T-cell (primary cell): ENCODE results near the gene ROBO1. TPM values are rescaled to one million over a fixed set of nuclear protein-coding genes. Genes with fewer than 3 reads are reported as not detected.

Experiments used
- ATAC-seq, 4 experiments: fragments of 200-7000 bp in 3 of 4; fragments of 150-1000 bp in 1 of 4; cut with Tn5 transposase; replicated peaks in 1 of 4; 1 replicate in 3 of 4; 2 replicates in 1 of 4; pipeline ENCODE4 v1.10.0; 2021; ENCODE audit warnings: moderate library complexity in 3 of 4, mild to moderate bottlenecking in 2 of 4, moderate number of reproducible peaks in 1 of 4
- CTCF ChIA-PET, 2 donors: fragments of 300-600 bp; sonication (Branson Sonifier 250); formaldehyde crosslinking; loops; one replicate each; lab custom pipeline; 2022; ENCODE audit warnings: antibody characterized with exemption in 2 of 2; lab: Charles Lee
- POLR2A ChIA-PET, 2 donors: fragments of 300-600 bp; sonication (Branson Sonifier 250); formaldehyde crosslinking; loops; one replicate each; lab custom pipeline; 2022; ENCODE audit warnings: antibody characterized with exemption in 2 of 2; lab: Charles Lee
- DNase-seq, 35 experiments: peaks; one replicate each; pipeline versions ENCODE4 v3.0.0 to v3.0.0-alpha.2; 2013 to 2023
- H3K27ac ChIP-seq: one replicate; pipeline ENCODE4 v1.5.1; 2013; ENCODE audit warnings: low read length
- H3K27me3 ChIP-seq, 2 experiments: replicated peaks in 1 of 2; 1 replicate in 1 of 2; 2 replicates in 1 of 2; pipeline versions ENCODE4 v1.6.1 to v1.7.0; 2013; ENCODE audit warnings: low read length in 1 of 2, mixed read lengths in 1 of 2; ENCODE audit not compliant: control insufficient read depth in 2 of 2, insufficient read depth in 2 of 2; ENCODE audit errors: extremely low read depth in 1 of 2
- H3K36me3 ChIP-seq, 2 donors: 1 replicate in 1 of 2; 2 replicates in 1 of 2; pipeline versions ENCODE4 v1.6.1 to v1.7.0; 2013; ENCODE audit warnings: low read length in 1 of 2; ENCODE audit not compliant: control insufficient read depth in 2 of 2, insufficient read depth in 1 of 2; ENCODE audit errors: extremely low read depth in 1 of 2
- H3K4me1 ChIP-seq, 2 experiments: 1 replicate in 1 of 2; 2 replicates in 1 of 2; pipeline versions ENCODE4 v1.6.1 to v1.7.0; 2013; ENCODE audit warnings: low read length in 2 of 2, mixed read lengths in 1 of 2; ENCODE audit not compliant: insufficient read depth in 2 of 2, control insufficient read depth in 1 of 2; ENCODE audit errors: extremely low read depth in 1 of 2
- H3K4me3 ChIP-seq, 2 donors: 1 replicate in 1 of 2; 2 replicates in 1 of 2; pipeline versions ENCODE4 v1.5.1 to v1.7.0; 2013; ENCODE audit warnings: mild to moderate bottlenecking in 2 of 2, low read length in 1 of 2, moderate library complexity in 1 of 2; ENCODE audit not compliant: control insufficient read depth in 1 of 2; ENCODE audit errors: extremely low read depth in 1 of 2
- H3K9me3 ChIP-seq: 2 replicates; pipeline ENCODE4 v1.7.0; 2013
- H3K27ac Mint-ChIP-seq, 2 donors: one replicate each; pipeline ENCODE4 v1.8.0; 2020 to 2021; ENCODE audit warnings: mild to moderate bottlenecking in 2 of 2, mixed read lengths in 2 of 2
- H3K27me3 Mint-ChIP-seq, 2 donors: one replicate each; pipeline ENCODE4 v1.8.0; 2021 to 2022; ENCODE audit warnings: mixed read lengths in 2 of 2
- H3K36me3 Mint-ChIP-seq: one replicate; pipeline ENCODE4 v1.8.0; 2021; ENCODE audit warnings: mixed read lengths
- H3K4me1 Mint-ChIP-seq, 3 donors: one replicate each; pipeline ENCODE4 v1.8.0; 2020 to 2022; ENCODE audit warnings: mixed read lengths in 3 of 3, mild to moderate bottlenecking in 1 of 3
- H3K4me3 Mint-ChIP-seq, 3 donors: one replicate each; pipeline ENCODE4 v1.8.0; 2020 to 2022; ENCODE audit warnings: mild to moderate bottlenecking in 3 of 3, mixed read lengths in 3 of 3, moderate library complexity in 3 of 3
- H3K9me3 Mint-ChIP-seq, 3 donors: one replicate each; pipeline ENCODE4 v1.8.0; 2020 to 2022; ENCODE audit warnings: mixed read lengths in 3 of 3
- WGBS: methylation state at CpG from one replicate; pipeline ENCODE4 v1.1.5; 2013; ENCODE audit warnings: missing lambda C conversion rate; ENCODE audit not compliant: insufficient coverage; 5-methylcytosine and 5-hydroxymethylcytosine counted together
- total RNA-seq, 35 experiments: library from RNA in 6 of 35; stranded (reverse) in 6 of 35; fragments of 120-200 nt in 1 of 35; gene quantifications; one replicate each; pipeline versions ENCODE4 v1.2.1 to v1.2.4 and lab custom pipeline; 2013 to 2026

The ROBO1 gene
- total RNA-seq, 5 donors from 2014 or later (not counting 1 experiment from before 2014, with no cell fraction given), result 0.20 to 2.4 (median 1.7) TPM

GRCh38 chr3:79215286-79215685, 552.5 kb downstream of the ROBO1 start:
- Mint-ChIP-seq H3K27ac (no peak overlapping the region), H3K4me3 (no peak overlapping the region), H3K9me3 (peaks cover 0 to 7% (median 4%) of the 10 kb centered on the region in 3 donors), H3K4me1 (no peaks in the 10 kb centered on the region), H3K27me3 (no peaks in the 10 kb centered on the region), H3K36me3 (no peaks in the 10 kb centered on the region)
- ChIA-PET CTCF (interaction anchor here in 1 of 2 donors (0.7 kb wide), 1 partner anchor 27 kb away, joined by 3 read pairs; no protein-coding TSS in a partner anchor), POLR2A (no interaction called here)
- 58% methylated on average over 2 of the region's 4 CpGs for WGBS
- Histone ChIP-seq H3K36me3 (no peaks in the 10 kb centered on the region), H3K4me1 (no peaks in the 10 kb centered on the region), H3K27ac (no peak overlapping the region), H3K9me3 (no peaks in the 10 kb centered on the region), H3K27me3 (no peaks in the 10 kb centered on the region), H3K4me3 (no peak overlapping the region)
- no peak for DNase-seq
- ATAC-seq, result no peak

- Mint-ChIP-seq H3K36me3 (no peaks in the 10 kb centered on the region), H3K4me3 (no peak overlapping the region), H3K27ac (no peak overlapping the region), H3K4me1 (no peaks in the 10 kb centered on the region), H3K9me3 (peaks cover 9 to 20% (median 15%) of the 10 kb centered on the region in 3 donors), H3K27me3 (no peaks in the 10 kb centered on the region)
- ChIA-PET POLR2A (no interaction called here), CTCF (no interaction called here)
- no peaks in the 10 kb centered on the region for H3K9me3 ChIP-seq
- no peaks in the 10 kb centered on the region for H3K27me3 ChIP-seq
- no peak overlapping the region for H3K4me3 ChIP-seq
- no peaks in the 10 kb centered on the region for H3K4me1 ChIP-seq
- WGBS, result 79% methylated on average over 4 of the region's 12 CpGs
- no peak for DNase-seq
- no peak for ATAC-seq
- no peaks in the 10 kb centered on the region for H3K36me3 ChIP-seq
- H3K27ac ChIP-seq, result no peak overlapping the region
Measured at GRCh38 chr3:79211586-79212359, 556.0 kb downstream of the ROBO1 start.

GRCh38 chr3:79204351-79204750, 563.4 kb downstream of the ROBO1 start:
- no peaks in the 10 kb centered on the region for H3K4me1 Mint-ChIP-seq
- ATAC-seq (no peak), DNase-seq (no peak)
- CTCF ChIA-PET, result no interaction called here
- H3K27ac Mint-ChIP-seq, result no peak overlapping the region
- Histone ChIP-seq H3K36me3 (no peaks in the 10 kb centered on the region), H3K27ac (no peak overlapping the region), H3K9me3 (no peaks in the 10 kb centered on the region), H3K27me3 (no peaks in the 10 kb centered on the region), H3K4me1 (no peaks in the 10 kb centered on the region), H3K4me3 (no peak overlapping the region)
- WGBS, result no CpG with 5 or more reads among the region's 3 CpGs
- peaks cover 11 to 23% (median 16%) of the 10 kb centered on the region in 3 donors for H3K9me3 Mint-ChIP-seq
- no peaks in the 10 kb centered on the region for H3K36me3 Mint-ChIP-seq
- no peak overlapping the region for H3K4me3 Mint-ChIP-seq
- POLR2A ChIA-PET, result no interaction called here
- H3K27me3 Mint-ChIP-seq, result no peaks in the 10 kb centered on the region

- Mint-ChIP-seq H3K9me3 (peaks cover 11 to 22% (median 14%) of the 10 kb centered on the region in 3 donors), H3K4me1 (no peaks in the 10 kb centered on the region), H3K27ac (no peak overlapping the region), H3K36me3 (no peaks in the 10 kb centered on the region), H3K4me3 (no peak overlapping the region), H3K27me3 (no peaks in the 10 kb centered on the region)
- ChIA-PET POLR2A (no interaction called here), CTCF (no interaction called here)
- H3K27me3 ChIP-seq, result no peaks in the 10 kb centered on the region
- no peaks in the 10 kb centered on the region for H3K4me1 ChIP-seq
- DNase-seq (no peak), ATAC-seq (no peak)
- no peak overlapping the region for H3K27ac ChIP-seq
- WGBS, result no CpG with 5 or more reads among the region's 3 CpGs
- no peak overlapping the region for H3K4me3 ChIP-seq
- H3K36me3 ChIP-seq, result no peaks in the 10 kb centered on the region
- no peaks in the 10 kb centered on the region for H3K9me3 ChIP-seq
Measured at GRCh38 chr3:79203144-79203519, 564.7 kb downstream of the ROBO1 start.

GRCh38 chr3:79202471-79203143, 565.2 kb downstream of the ROBO1 start:
- H3K36me3 Mint-ChIP-seq, result no peaks in the 10 kb centered on the region

GRCh38 chr3:79200456-79200855, 567.3 kb downstream of the ROBO1 start:
- no peak for ATAC-seq
- Mint-ChIP-seq H3K4me1 (no peaks in the 10 kb centered on the region), H3K4me3 (no peak overlapping the region), H3K27me3 (no peaks in the 10 kb centered on the region), H3K9me3 (peaks cover 9 to 24% (median 15%) of the 10 kb centered on the region in 3 donors), H3K36me3 (no peaks in the 10 kb centered on the region), H3K27ac (no peak overlapping the region)
- H3K9me3 ChIP-seq, result no peaks in the 10 kb centered on the region
- no peaks in the 10 kb centered on the region for H3K4me1 ChIP-seq
- no peak overlapping the region for H3K27ac ChIP-seq
- H3K36me3 ChIP-seq, result no peaks in the 10 kb centered on the region
- no peak overlapping the region for H3K4me3 ChIP-seq
- WGBS, result no CpG with 5 or more reads among the region's 1 CpG
- H3K27me3 ChIP-seq, result no peaks in the 10 kb centered on the region
- ChIA-PET CTCF (no interaction called here), POLR2A (no interaction called here)
- DNase-seq, result no peak

More at GRCh38 chr3:79202471-79203143, 565.2 kb downstream of the ROBO1 start:
- no peaks in the 10 kb centered on the region for H3K27me3 Mint-ChIP-seq
- DNase-seq (no peak), ATAC-seq (no peak)
- Histone ChIP-seq H3K36me3 (no peaks in the 10 kb centered on the region), H3K27me3 (no peaks in the 10 kb centered on the region), H3K27ac (no peak overlapping the region), H3K4me3 (no peak overlapping the region), H3K4me1 (no peaks in the 10 kb centered on the region), H3K9me3 (no peaks in the 10 kb centered on the region)
- no CpG with 5 or more reads among the region's 5 CpGs for WGBS
- POLR2A ChIA-PET, result no interaction called here
- H3K4me1 Mint-ChIP-seq, result no peaks in the 10 kb centered on the region
- H3K9me3 Mint-ChIP-seq, result peaks cover 10 to 21% (median 14%) of the 10 kb centered on the region in 3 donors
- H3K27ac Mint-ChIP-seq, result no peak overlapping the region
- CTCF ChIA-PET, result no interaction called here
- no peak overlapping the region for H3K4me3 Mint-ChIP-seq
